ENCODE measurements around the gene G6PC3.

Gene G6PC3

GRCh38 chr17:44092051-44092450 is 21.5 kb downstream of the G6PC3 start:
- Histone ChIP-seq H3K4me3 (ENCODE audit: low read depth, low read length) (no peak overlapping the region), H3K27ac (no peak overlapping the region), H2AFZ (no peak overlapping the region), H3K9me3 (ENCODE audit: control insufficient read depth, low read length) (no peaks in the 10 kb centered on the region), H3K4me2 (ENCODE audit: low read length) (no peak overlapping the region), H3K79me2 (peaks cover 16% of the 10 kb centered on the region), H3K9ac (no peak overlapping the region), H3K4me1 (peaks cover 16% of the 10 kb centered on the region), H3K36me3 (ENCODE audit: control insufficient read depth, insufficient read depth, low read length) (no peaks in the 10 kb centered on the region), H3K27me3 (ENCODE audit: control insufficient read depth, insufficient read depth, low read length) (no peaks in the 10 kb centered on the region)
- no peak for TF ChIP-seq CTCF (IDR thresholded peaks at IDR 0.05)

- no peaks in the 10 kb centered on the region for H3K9me3 ChIP-seq (ENCODE audit: control insufficient read depth, low read length)
- no peak overlapping the region for H3K9ac ChIP-seq
- H3K4me3 ChIP-seq (ENCODE audit: low read depth, low read length), result no peak overlapping the region
- H3K27ac ChIP-seq, result no peak overlapping the region
- H2AFZ ChIP-seq, result no peak overlapping the region
- H3K4me2 ChIP-seq (ENCODE audit: low read length), result no peak overlapping the region
- H3K36me3 ChIP-seq (ENCODE audit: control insufficient read depth, insufficient read depth, low read length), result no peaks in the 10 kb centered on the region
- no peaks in the 10 kb centered on the region for H3K27me3 ChIP-seq (ENCODE audit: control insufficient read depth, insufficient read depth, low read length)
- H3K4me1 ChIP-seq, result peaks cover 26% of the 10 kb centered on the region
- H3K79me2 ChIP-seq, result peaks cover 24% of the 10 kb centered on the region
- TF ChIP-seq CTCF (IDR thresholded peaks at IDR 0.05), result no peak
These were observed 22.8 kb downstream of the G6PC3 start for GRCh38 chr17:44093231-44093900.

- Histone ChIP-seq H2AFZ (no peak overlapping the region), H3K4me3 (ENCODE audit: low read depth, low read length) (no peak overlapping the region), H3K9ac (no peak overlapping the region), H3K4me2 (ENCODE audit: low read length) (no peak overlapping the region), H3K27me3 (ENCODE audit: control insufficient read depth, insufficient read depth, low read length) (no peaks in the 10 kb centered on the region), H3K9me3 (ENCODE audit: control insufficient read depth, low read length) (no peaks in the 10 kb centered on the region), H3K27ac (peak overlapping the region; percentile 55), H3K79me2 (peaks cover 24% of the 10 kb centered on the region), H3K4me1 (peaks cover 26% of the 10 kb centered on the region), H3K36me3 (ENCODE audit: control insufficient read depth, insufficient read depth, low read length) (no peaks in the 10 kb centered on the region)
- TF ChIP-seq CTCF (IDR thresholded peaks at IDR 0.05), result no peak
These were observed 24.3 kb downstream of the G6PC3 start for GRCh38 chr17:44094701-44095387.

- Histone ChIP-seq H3K9me3 (ENCODE audit: control insufficient read depth, low read length) (no peaks in the 10 kb centered on the region), H3K27me3 (ENCODE audit: control insufficient read depth, insufficient read depth, low read length) (no peaks in the 10 kb centered on the region), H3K4me1 (peaks cover 26% of the 10 kb centered on the region), H2AFZ (no peak overlapping the region), H3K79me2 (peaks cover 28% of the 10 kb centered on the region), H3K27ac (peak overlapping the region; percentile 55), H3K4me2 (ENCODE audit: low read length) (peak overlapping the region; percentile 54), H3K9ac (no peak overlapping the region), H3K36me3 (ENCODE audit: control insufficient read depth, insufficient read depth, low read length) (no peaks in the 10 kb centered on the region), H3K4me3 (ENCODE audit: low read depth, low read length) (peak overlapping the region; percentile 36)
- no peak for TF ChIP-seq CTCF (IDR thresholded peaks at IDR 0.05)
These were observed 24.8 kb downstream of the G6PC3 start for GRCh38 chr17:44095388-44095646.
